NCI-H1092 (cell line): Measurements from ENCODE around the gene PTPRD.
"Not testable (repeated sequence)": the region's sequence is repeated elsewhere in the genome, so short reads cannot be mapped to it uniquely, and the experiment has no call there.

Experiments used
- DNase-seq: peaks from one replicate; lab custom pipeline; 2025; lab: John Stamatoyannopoulos, UW

PTPRD gene

GRCh38 chr9:9170439-9171134 is 1442.2 kb downstream of the PTPRD start:
- DNase-seq, result no peak

DNA sequence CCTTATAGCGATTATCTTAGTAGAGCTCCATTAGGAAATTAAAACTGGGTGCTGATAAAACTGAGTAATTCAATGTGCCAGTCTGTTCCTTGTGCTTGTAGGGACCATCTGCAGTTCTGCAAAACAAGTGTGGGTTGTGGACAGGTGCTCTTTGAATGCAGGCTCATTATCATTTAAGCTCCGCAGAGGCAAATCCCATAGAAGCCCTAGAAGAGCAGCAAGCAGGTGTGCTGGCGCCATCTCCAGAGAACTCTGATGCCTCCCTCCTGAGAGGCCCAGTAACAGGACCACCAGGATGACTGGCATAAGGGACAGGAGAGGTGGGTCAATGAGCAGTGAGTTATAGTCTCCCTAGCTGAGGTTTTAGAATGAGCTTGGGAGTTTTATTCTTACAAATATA is 1470.8 kb downstream of the PTPRD start:
- peak; percentile 85 for DNase-seq

- no peak for DNase-seq
These were observed 1479.3 kb downstream of the PTPRD start for GRCh38 chr9:9133526-9133925.

GRCh38 chr9:9124616-9125015 is 1488.2 kb downstream of the PTPRD start:
- no peak for DNase-seq

DNA sequence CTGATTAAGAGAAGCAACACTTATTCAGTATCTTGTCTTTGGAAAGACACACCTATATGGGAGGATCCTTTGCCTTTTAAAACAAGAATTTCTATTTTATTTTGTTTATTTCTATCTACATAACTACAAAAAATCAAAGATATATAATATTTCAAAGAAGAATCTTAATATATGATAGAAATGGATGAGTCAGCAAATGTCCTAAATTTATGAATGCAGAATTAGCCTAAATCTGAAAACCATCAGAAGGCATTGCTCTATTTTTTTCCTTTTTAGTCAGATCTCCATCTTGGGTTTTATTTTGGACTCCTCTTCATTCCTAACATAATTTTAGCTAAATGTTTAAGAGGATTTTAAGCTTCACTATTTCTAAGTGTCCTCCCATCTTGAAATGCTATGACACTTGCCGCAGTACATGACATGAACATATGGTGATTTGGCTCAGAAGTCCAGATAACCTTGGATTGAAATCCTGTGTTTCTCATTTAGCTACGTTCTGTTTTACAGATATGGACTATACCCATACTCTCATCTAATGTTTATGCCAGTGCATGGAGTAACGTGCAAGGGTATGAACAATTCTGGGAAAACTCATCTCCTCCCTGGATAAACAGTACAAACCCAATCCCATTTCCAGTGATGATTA is 1490.4 kb downstream of the PTPRD start:
- no peak for DNase-seq

- no peak for DNase-seq
These were observed 1494.9 kb downstream of the PTPRD start for GRCh38 chr9:9117866-9118265.

- DNase-seq, result peak; percentile 61
These were observed 1500.6 kb downstream of the PTPRD start for GRCh38 chr9:9112001-9112720.

DNA sequence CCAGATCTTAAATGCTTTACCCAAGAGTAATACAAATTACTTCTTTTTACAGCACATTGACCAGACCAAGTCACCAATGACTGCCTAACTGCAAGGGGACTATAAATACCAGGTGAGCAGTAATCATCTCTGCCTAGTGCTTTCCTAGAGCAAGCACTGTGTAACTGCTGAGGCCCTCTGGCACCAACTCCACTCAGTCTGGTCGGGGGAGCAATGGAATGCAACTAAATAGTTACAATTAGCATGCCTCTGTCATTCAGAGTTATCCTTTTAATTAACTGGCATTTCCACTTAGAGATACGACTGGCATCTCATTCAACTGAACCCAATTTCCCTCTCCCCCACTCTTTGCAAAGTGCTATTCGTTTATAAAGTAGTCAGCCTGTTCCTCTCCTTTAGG is 1504.2 kb downstream of the PTPRD start:
- no peak for DNase-seq

DNA sequence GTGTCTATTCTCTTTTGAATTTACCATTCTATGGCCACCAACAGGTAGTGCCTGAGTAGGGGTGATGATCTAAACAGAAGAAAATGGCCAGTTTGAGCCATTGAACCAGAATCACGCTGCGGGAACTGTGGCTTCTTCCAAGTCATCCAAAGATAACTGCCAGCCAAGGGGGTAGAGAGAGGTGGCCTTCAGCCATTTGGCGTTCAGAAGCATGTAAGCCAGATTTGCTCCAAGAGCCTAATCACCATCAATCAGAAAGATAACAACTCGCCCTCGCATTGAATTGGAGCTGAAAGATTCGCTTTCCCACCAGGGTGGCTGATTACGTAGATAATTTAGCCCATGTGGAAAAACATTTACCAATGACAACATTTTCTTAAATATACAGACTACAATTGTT is 1510.5 kb downstream of the PTPRD start:
- DNase-seq, result no peak

- DNase-seq, result no peak
These were observed 1512.7 kb downstream of the PTPRD start for GRCh38 chr9:9100070-9100469.

DNA sequence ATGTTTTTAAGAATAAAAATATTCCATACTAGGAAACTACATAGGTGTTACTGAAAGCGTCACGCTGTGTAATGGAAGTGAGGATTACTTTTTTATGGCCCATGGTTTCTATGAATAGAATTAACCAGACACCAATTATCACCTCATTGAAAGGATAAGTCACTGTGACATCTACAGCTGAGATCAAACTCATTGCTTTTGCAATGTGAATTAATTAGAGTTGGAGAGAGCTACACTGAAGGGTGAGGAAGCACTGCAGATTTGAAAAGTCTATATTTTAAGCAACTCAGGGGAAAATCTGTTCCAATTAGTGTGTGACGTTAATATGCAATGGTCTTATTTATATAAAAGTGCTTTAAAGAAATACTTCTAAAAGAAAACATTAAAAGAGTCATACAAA is 1513.2 kb downstream of the PTPRD start:
- no peak for DNase-seq

- DNase-seq, result not testable (repeated sequence)
These were observed 1515.5 kb downstream of the PTPRD start for GRCh38 chr9:9097254-9097653.

DNA sequence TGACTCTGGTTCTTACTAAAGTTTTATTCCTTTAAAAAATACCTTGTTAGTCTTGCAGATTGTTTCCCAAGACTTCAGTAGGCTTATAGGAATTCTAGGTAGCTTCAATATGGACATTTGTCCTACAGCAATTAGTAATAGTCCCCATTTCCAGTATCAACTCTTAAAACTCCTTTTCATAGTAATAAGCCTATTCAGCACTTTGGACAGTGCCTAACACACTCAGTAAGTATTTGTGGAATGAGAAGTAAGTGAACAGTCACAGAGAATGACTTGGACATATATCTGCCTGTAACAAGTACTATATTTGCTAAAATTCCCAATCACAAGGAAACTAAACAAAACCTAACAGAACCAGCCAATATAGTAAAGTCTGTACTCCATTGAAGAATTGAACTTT is 1521.4 kb downstream of the PTPRD start:
- no peak for DNase-seq

DNA sequence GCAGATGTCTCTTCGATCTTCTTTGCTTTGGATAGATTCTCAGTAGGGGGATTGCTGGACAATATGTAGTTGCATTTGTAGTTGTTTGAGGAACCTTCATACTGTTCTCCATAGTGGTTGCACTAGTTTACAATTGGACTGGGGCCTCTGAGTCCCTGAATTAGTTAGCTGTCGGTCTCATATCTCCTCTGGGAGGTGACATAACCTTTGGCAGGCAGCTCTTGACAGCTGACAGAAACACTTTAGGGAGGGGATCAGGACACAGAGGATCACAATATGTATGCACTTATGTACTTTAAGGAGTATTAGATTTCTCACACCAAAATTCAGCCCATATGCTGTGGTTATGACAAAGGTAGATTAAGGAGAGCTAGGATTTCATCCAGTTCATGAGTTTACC is 1533.3 kb downstream of the PTPRD start:
- DNase-seq, result no peak

DNA sequence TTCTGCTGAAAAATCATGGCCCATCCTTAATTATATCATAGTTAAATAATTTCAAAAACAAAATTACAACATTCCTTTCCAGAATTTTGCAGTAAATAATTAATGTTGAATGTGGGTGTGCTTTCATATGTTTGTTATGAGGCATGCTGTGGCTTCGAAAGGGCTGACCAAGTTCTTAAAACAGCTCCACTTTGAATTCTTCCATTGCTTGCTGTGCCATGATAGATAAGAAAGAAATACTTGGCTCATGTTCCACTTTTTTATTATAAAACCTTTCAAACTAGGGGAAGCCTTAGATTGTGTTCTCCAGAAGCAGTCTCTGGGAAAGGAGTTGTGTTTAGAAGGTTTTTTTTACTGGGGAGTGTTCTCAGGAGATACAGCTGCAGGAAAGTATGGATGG is 1534.5 kb downstream of the PTPRD start:
- no peak for DNase-seq

DNA sequence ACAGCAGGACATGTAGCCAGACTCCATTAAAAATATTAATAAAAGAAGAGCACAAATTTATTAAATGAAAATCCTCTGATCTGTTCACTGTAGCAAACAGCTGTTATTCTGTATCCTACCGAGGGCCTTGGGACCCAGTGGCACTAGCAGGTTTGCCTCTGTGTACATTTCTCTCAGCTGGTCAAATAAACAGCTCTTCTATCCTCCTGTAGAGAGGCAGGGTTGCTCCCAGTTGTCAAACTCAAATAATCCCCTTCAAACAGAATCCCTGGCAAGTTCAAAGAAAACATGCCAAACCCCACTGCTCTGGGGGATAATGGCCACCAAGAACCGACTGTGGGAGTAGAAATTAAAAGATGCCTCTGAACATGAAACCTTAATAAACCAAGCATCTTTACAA is 1551.2 kb downstream of the PTPRD start:
- peak; percentile 72 for DNase-seq

- no peak for DNase-seq
These were observed 1558.3 kb downstream of the PTPRD start for GRCh38 chr9:9054354-9054992.

- no peak for DNase-seq
These were observed 1567.2 kb downstream of the PTPRD start for GRCh38 chr9:9045572-9045971.

DNA sequence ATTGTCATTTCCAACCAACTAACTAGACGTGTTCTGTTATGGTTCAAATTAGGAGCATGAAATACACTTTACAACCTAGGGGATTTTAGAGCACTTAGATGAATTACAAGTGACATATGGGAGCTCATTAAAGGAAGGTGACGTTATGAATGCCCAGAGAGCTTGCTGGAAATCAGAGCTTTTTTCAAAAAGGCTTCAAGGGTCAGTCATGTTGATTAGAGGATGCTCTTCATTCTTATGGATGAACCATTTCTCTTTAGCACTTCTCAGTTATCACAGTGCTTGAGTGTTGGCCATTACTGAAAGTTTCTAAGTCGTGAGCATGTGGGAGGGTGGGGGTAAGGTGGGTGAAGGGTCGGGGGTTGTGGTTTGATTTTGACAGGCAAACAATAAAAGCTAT is 1567.7 kb downstream of the PTPRD start:
- DNase-seq, result no peak

- DNase-seq, result not testable (repeated sequence)
These were observed 1569.0 kb downstream of the PTPRD start for GRCh38 chr9:9043788-9044187.

GRCh38 chr9:9041756-9042155 is 1571.0 kb downstream of the PTPRD start:
- no peak for DNase-seq

GRCh38 chr9:9033022-9033421 is 1579.8 kb downstream of the PTPRD start:
- DNase-seq, result no peak

GRCh38 chr9:9016597-9016996 is 1596.2 kb downstream of the PTPRD start:
- no peak for DNase-seq
